OCI-LY3 (cell line): Measurements from ENCODE around the gene PKN2.
"Not testable (repeated sequence)": the region's sequence is repeated elsewhere in the genome, so short reads cannot be mapped to it uniquely, and the experiment has no call there.

ENCODE experiments used
- H2AFZ ChIP-seq: fragments of 200-600, 300-600 bp; shearing (Covaris generic); 2 replicates; pipeline ENCODE4 v1.6.0; 2014; ENCODE audit warnings: antibody characterized with exemption, low read depth, low read length
- H3K27ac ChIP-seq: fragments of 200-600, 300-600 bp; sonication (generic); 2 replicates; pipeline ENCODE4 v1.5.1; 2014; ENCODE audit warnings: mild to moderate bottlenecking, low read length, moderate library complexity, mixed read lengths
- H3K27me3 ChIP-seq: fragments of 200-600, 300-600 bp; sonication (generic); 2 replicates; pipeline ENCODE4 v1.6.1; 2014; ENCODE audit warnings: low read depth, low read length, mixed read lengths
- H3K36me3 ChIP-seq: fragments of 200-600, 300-600 bp; sonication (generic); replicated peaks from 2 replicates; pipeline ENCODE3; 2014; ENCODE audit warnings: low read depth, low read length, mixed read lengths
- H3K4me1 ChIP-seq: fragments of 300-600, 200-600 bp; sonication (generic); 2 replicates; pipeline ENCODE4 v1.6.1; 2014; ENCODE audit warnings: low read length, mixed read lengths
- H3K4me2 ChIP-seq: fragments of 200-600, 300-600 bp; sonication (generic); 2 replicates; pipeline ENCODE4 v1.6.1; 2014; ENCODE audit warnings: low read length, mixed read lengths
- H3K4me3 ChIP-seq: fragments of 300-600, 200-600 bp; sonication (generic); 2 replicates; pipeline ENCODE4 v1.5.1; 2014; ENCODE audit warnings: antibody characterized with exemption, mild to moderate bottlenecking, low read length, moderate library complexity
- H3K79me2 ChIP-seq: fragments of 300-600, 200-600 bp; shearing (Covaris generic); 2 replicates; pipeline ENCODE4 v1.6.1; 2014; ENCODE audit warnings: mild to moderate bottlenecking, low read length, mixed read lengths
- H3K9ac ChIP-seq: fragments of 300-600, 200-600 bp; shearing (Covaris generic); 2 replicates; pipeline ENCODE4 v1.6.0; 2014; ENCODE audit warnings: mild to moderate bottlenecking, low read length, moderate library complexity
- H3K9me3 ChIP-seq: fragments of 200-600, 300-600 bp; shearing (Covaris generic); 2 replicates; pipeline ENCODE4 v1.6.1; 2014; ENCODE audit warnings: low read length, mixed read lengths; ENCODE audit not compliant: insufficient read depth
- H4K20me1 ChIP-seq: fragments of 200-600, 300-600 bp; sonication (generic); 2 replicates; pipeline ENCODE4 v1.6.1; 2016; ENCODE audit warnings: low read length, mixed read lengths; ENCODE audit not compliant: insufficient read depth
- EZH2phosphoT487 ChIP-seq: fragments of 200-600 bp; shearing (Covaris generic); IDR thresholded peaks from 2 replicates; pipeline ENCODE4 v1.6.1; 2018; ENCODE audit warnings: antibody characterized with exemption, mixed run types, low read depth
- TF ChIP-seq, protein P1 (sequence below): fragments of 200-600, 300-600 bp; sonication (generic); IDR thresholded peaks from 2 replicates; pipeline ENCODE4 v1.5.1; 2014; ENCODE audit warnings: antibody characterized with exemption, low read length, low read depth

PKN2 gene

DNA sequence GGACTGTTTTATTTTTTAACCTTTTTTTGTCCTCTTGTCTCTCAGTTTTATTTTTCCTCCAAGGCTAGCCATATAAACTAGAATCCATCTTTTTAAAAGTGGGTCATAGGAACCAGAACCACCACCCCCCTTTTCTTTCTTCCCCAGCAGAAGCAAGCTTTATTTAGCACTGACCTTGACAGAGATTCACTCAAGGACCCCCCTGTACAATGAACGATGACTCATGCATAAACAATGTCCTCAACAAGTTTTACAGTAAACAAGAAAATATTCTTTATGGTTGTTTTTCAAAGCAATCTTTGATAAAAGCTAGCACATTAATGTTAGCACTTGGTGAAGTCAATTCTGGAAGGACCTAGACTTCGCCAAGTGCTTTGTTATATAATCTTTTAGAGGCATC, 14.1 kb downstream of the PKN2 start:
- H3K36me3 ChIP-seq = no peaks in the 10 kb centered on the region
- no peak overlapping the region for H2AFZ ChIP-seq
- H3K4me1 ChIP-seq = peaks cover 37% of the 10 kb centered on the region
- H3K4me3 ChIP-seq = no peak overlapping the region
- H3K4me2 ChIP-seq = no peak overlapping the region
- no peak overlapping the region for H3K27ac ChIP-seq
- no peaks in the 10 kb centered on the region for H3K9me3 ChIP-seq
- H4K20me1 ChIP-seq = 0 out of 2 replicates have a peak, but pooled peaks cover 4% of the 10 kb centered on the region
- no peak overlapping the region for H3K9ac ChIP-seq
- H3K27me3 ChIP-seq = no peaks in the 10 kb centered on the region
- H3K79me2 ChIP-seq = peaks cover 43% of the 10 kb centered on the region
- TF ChIP-seq, protein P1, sequence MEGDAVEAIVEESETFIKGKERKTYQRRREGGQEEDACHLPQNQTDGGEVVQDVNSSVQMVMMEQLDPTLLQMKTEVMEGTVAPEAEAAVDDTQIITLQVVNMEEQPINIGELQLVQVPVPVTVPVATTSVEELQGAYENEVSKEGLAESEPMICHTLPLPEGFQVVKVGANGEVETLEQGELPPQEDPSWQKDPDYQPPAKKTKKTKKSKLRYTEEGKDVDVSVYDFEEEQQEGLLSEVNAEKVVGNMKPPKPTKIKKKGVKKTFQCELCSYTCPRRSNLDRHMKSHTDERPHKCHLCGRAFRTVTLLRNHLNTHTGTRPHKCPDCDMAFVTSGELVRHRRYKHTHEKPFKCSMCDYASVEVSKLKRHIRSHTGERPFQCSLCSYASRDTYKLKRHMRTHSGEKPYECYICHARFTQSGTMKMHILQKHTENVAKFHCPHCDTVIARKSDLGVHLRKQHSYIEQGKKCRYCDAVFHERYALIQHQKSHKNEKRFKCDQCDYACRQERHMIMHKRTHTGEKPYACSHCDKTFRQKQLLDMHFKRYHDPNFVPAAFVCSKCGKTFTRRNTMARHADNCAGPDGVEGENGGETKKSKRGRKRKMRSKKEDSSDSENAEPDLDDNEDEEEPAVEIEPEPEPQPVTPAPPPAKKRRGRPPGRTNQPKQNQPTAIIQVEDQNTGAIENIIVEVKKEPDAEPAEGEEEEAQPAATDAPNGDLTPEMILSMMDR = no peak
- no peak for TF ChIP-seq EZH2phosphoT487

DNA sequence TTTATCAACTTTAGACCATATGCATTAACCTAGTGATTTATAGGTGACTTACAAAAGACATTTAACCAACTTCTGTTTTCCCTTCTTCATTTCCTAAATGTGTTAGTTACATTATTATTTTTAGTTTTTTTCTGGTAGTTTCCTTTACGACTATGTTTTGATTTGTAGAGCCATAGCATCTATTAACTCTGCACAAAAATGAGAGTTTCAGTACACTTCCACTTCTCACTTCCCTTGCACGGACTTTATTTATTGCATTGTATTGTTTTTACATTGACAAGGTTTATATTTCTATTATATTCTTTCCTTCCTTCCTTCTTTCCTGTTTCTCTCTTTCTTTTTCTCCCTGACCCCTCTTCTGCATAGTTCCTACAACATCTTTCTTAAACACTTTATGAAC, 14.7 kb downstream of the PKN2 start:
- H3K4me2 ChIP-seq = peak overlapping the region; percentile 28
- H2AFZ ChIP-seq = no peak overlapping the region
- peaks cover 37% of the 10 kb centered on the region for H3K4me1 ChIP-seq
- TF ChIP-seq, protein P1 = no peak
- no peak for TF ChIP-seq EZH2phosphoT487
- no peaks in the 10 kb centered on the region for H3K27me3 ChIP-seq
- H3K36me3 ChIP-seq = no peaks in the 10 kb centered on the region
- peaks cover 43% of the 10 kb centered on the region for H3K79me2 ChIP-seq
- H3K27ac ChIP-seq = no peak overlapping the region
- H4K20me1 ChIP-seq = 0 out of 2 replicates have a peak, but pooled peaks cover 4% of the 10 kb centered on the region
- H3K9ac ChIP-seq = no peak overlapping the region
- no peaks in the 10 kb centered on the region for H3K9me3 ChIP-seq
- peak overlapping the region; percentile 18; the same call in 1 of the 2 replicates for H3K4me3 ChIP-seq

DNA sequence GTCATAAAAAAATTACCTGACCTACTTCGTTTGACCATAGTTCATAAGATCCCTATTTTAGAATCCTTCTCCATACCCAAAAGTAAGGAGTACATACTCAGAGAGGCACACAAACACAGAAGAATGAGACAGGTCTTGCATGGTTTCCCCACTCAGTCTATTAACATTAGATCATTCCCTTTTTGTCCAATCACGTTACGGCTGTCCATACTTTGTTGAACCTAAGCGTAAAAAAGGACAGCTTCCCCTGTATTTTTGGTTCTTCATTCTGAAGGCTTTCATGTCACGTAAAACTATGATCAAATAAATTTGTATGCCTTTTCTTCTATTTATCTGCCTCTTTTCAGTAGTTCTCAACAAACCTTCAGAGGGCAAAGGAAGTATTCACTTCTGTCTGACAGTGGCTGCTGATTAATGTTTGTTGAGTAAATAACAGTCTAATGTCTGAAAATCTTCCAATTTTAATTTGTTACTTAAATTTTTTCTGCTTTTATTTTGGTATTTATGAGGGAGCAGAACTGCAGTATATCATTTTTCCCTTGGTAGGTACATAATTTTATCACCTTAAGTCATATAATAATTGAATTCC, 16.4 kb downstream of the PKN2 start:
- Histone ChIP-seq H3K4me1 (peaks cover 37% of the 10 kb centered on the region), H3K4me2 (peak overlapping the region; percentile 36; the same call in 1 of the 2 replicates)
- TF ChIP-seq, protein P1 = no peak
- no peak for TF ChIP-seq EZH2phosphoT487

DNA sequence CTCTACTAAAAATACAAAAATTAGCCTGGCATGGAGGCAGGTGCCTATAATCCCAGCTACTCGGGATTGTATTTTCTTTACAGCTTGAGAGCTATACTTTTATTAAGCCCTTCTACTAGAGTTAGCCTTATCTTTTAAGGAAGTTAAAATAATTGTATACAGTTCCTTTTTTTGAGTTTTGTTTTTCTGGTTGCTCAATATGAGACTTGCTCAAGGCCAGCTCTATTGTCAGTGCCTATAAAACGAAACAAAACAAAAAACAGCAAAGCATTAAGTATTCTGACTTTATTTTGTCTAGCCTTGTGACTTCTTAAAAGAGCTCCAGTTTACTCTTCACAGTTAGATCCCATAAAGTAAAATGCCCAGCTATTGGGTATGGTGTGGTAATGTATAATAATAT, 17.2 kb downstream of the PKN2 start:
- Histone ChIP-seq H3K27ac (peak overlapping the region; percentile 48), H3K9ac (no peak overlapping the region), H4K20me1 (0 out of 2 replicates have a peak, but pooled peaks cover 2% of the 10 kb centered on the region), H3K4me3 (0 out of 2 replicates have a peak overlapping the region, but pooled peaks have one; percentile 23), H3K27me3 (no peaks in the 10 kb centered on the region), H2AFZ (no peak overlapping the region), H3K79me2 (peaks cover 42% of the 10 kb centered on the region), H3K36me3 (no peaks in the 10 kb centered on the region), H3K4me1 (peaks cover 37% of the 10 kb centered on the region), H3K4me2 (peak overlapping the region; percentile 34), H3K9me3 (no peaks in the 10 kb centered on the region)
- TF ChIP-seq, protein P1 = no peak
- TF ChIP-seq EZH2phosphoT487 = no peak

More for the DNA sequence above, 16.4 kb downstream of the PKN2 start:
- Histone ChIP-seq H3K79me2 (peaks cover 49% of the 10 kb centered on the region), H2AFZ (no peak overlapping the region), H3K27ac (peak overlapping the region; percentile 48), H4K20me1 (0 out of 2 replicates have a peak, but pooled peaks cover 4% of the 10 kb centered on the region), H3K36me3 (no peaks in the 10 kb centered on the region), H3K9me3 (no peaks in the 10 kb centered on the region), H3K9ac (no peak overlapping the region), H3K27me3 (no peaks in the 10 kb centered on the region), H3K4me3 (no peak overlapping the region)

DNA sequence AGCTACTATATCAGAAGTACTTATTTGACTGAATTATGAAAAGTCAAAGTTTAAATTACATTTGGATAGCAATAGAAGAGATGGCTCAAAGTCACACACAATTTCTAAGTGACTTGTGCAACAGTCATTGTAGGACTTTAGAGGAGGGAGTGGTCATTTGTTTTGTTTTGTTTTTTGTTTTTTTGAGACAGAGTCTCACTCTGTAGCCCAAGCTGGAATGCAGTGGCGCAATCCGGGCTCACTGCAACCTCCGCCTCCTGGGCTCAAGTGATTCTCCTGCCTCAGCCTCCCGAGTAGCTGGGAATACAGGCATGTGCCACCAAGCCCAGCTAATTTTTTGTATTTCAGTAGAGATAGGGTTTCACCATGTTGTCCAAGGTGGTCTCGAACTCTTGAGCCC, 17.7 kb downstream of the PKN2 start:
- Histone ChIP-seq H3K4me1 (peaks cover 37% of the 10 kb centered on the region), H3K4me2 (peak overlapping the region; percentile 34), H3K79me2 (peaks cover 47% of the 10 kb centered on the region), H3K27ac (peak overlapping the region; percentile 48; the same call in 1 of the 2 replicates)
- not testable (repeated sequence) for H3K36me3 ChIP-seq, H2AFZ ChIP-seq, H3K27me3 ChIP-seq, H4K20me1 ChIP-seq, H3K9ac ChIP-seq, H3K4me3 ChIP-seq, H3K9me3 ChIP-seq
